Choroid plexus epithelial cell (primary cell): ENCODE measurements around the gene UBE3B.
"Not testable (repeated sequence)": the region's sequence is repeated elsewhere in the genome, so short reads cannot be mapped to it uniquely, and the experiment has no call there.

Experiments
- DNase-seq: peaks from one replicate; pipeline ENCODE4 v3.0.0-alpha.2; 2010; ENCODE audit warnings: low read depth
- H3K4me3 ChIP-seq: 2 replicates; pipeline ENCODE4 v1.5.1; 2011; ENCODE audit warnings: low read depth, mild to moderate bottlenecking, control low read depth, low read length, moderate library complexity
- CTCF ChIP-seq: conservative IDR thresholded peaks from 2 replicates; pipeline ENCODE4 v1.5.1; 2011; ENCODE audit warnings: low read depth, mild to moderate bottlenecking, control low read depth, inconsistent platforms, low read length, moderate library complexity

The UBE3B gene

GRCh38 chr12:109477185-109477962 lies at the start of gene UBE3B, which contains the start of gene KCTD10:
TSS of gene UBE3B (plus strand) at chr12:109477634. CDS start at chr12:109483552, 5,918 bp downstream.
TSS of gene KCTD10 (minus strand) at chr12:109477300. CDS start at chr12:109477262, 38 bp downstream.
- peak; percentile 10 for TF ChIP-seq CTCF
- peak; percentile 94 for DNase-seq

GRCh38 chr12:109428037-109428629 lies 49.3 kb upstream of the UBE3B start:
- TF ChIP-seq CTCF = peak; percentile 100
- no peak overlapping the region for H3K4me3 ChIP-seq
- DNase-seq = peak; percentile 90

More at GRCh38 chr12:109477185-109477962, at the start of gene UBE3B, which contains the start of gene KCTD10:
- H3K4me3 ChIP-seq = peak within 1 kb of the TSS; percentile 68

- not testable (repeated sequence) for DNase-seq, H3K4me3 ChIP-seq
Measured at GRCh38 chr12:109428804-109429203, 48.6 kb upstream of the UBE3B start.

GRCh38 chr12:109430244-109430643 lies 47.2 kb upstream of the UBE3B start:
- DNase-seq = no peak
- no peak for TF ChIP-seq CTCF

GRCh38 chr12:109432431-109432830 lies 45.0 kb upstream of the UBE3B start:
- no peak for DNase-seq
- TF ChIP-seq CTCF = no peak

More at GRCh38 chr12:109430244-109430643, 47.2 kb upstream of the UBE3B start:
- H3K4me3 ChIP-seq = no peak overlapping the region

GRCh38 chr12:109432842-109433304 lies 44.6 kb upstream of the UBE3B start:
- TF ChIP-seq CTCF = peak; percentile 96
- peak; percentile 93 for DNase-seq
- H3K4me3 ChIP-seq = no peak overlapping the region

More at GRCh38 chr12:109432431-109432830, 45.0 kb upstream of the UBE3B start:
- H3K4me3 ChIP-seq = no peak overlapping the region

GRCh38 chr12:109433618-109434017 lies 43.8 kb upstream of the UBE3B start:
- DNase-seq = no peak
- H3K4me3 ChIP-seq = no peak overlapping the region
- peak; percentile 49 for TF ChIP-seq CTCF
